GM12891 (cell line): Measurements from ENCODE around the gene PDGFA.

Experiments
- POLR2A ChIP-seq: IDR thresholded peaks from 2 replicates; pipeline ENCODE4 v1.6.1; 2011; ENCODE audit warnings: low read depth, low read length, control low read depth
- POLR2AphosphoS5 ChIP-seq: IDR thresholded peaks from 2 replicates; pipeline ENCODE4 v1.6.1; 2011; ENCODE audit warnings: low read depth, low read length, control low read depth
- TAF1 ChIP-seq: IDR thresholded peaks from 2 replicates; pipeline ENCODE4 v1.6.1; 2011; ENCODE audit warnings: low read depth, low read length, control low read depth

- TF ChIP-seq TAF1 (no peak), POLR2AphosphoS5 (no peak), POLR2A (no peak)
Measured at GRCh38 chr7:516606-517456, 2.8 kb downstream of the PDGFA start.
